NT2/D1 (cell line): ENCODE data around the gene TNS1.

Source experiments
- YY1 ChIP-seq: IDR thresholded peaks from 2 replicates; pipeline ENCODE4 v1.6.1; 2011; ENCODE audit not compliant: insufficient read length, insufficient read depth
- ZNF274 ChIP-seq: IDR thresholded peaks from 2 replicates; pipeline ENCODE4 v1.6.1; 2011; ENCODE audit warnings: mild to moderate bottlenecking, low read depth, low read length

GRCh38 chr2:217847552-217848350 lies 155.0 kb downstream of the TNS1 start:
- TF ChIP-seq YY1: no peak
- TF ChIP-seq ZNF274: no peak
